Upper lobe of right lung (tissue), 1 donor: ENCODE data around the gene NR4A3. TPM values are rescaled to one million over a fixed set of nuclear protein-coding genes. Genes with fewer than 3 reads are reported as not detected.
A peak's percentile ranks its signal among the peaks of the same experiment; 100 is the strongest.

Source experiments
- ATAC-seq: fragments of 200-7000 bp; cut with Tn5 transposase; one replicate; pipeline ENCODE4 v1.9.1; 2020; ENCODE audit warnings: mild to moderate bottlenecking, moderate library complexity
- DNase-seq: peaks from one replicate; pipeline ENCODE4 v3.0.0-alpha.2; 2020
- H3K27ac ChIP-seq: fragments of 200-600 bp; one replicate; pipeline ENCODE4 v1.8.0; 2022
- H3K27me3 ChIP-seq: fragments of 200-600 bp; one replicate; pipeline ENCODE4 v1.8.0; 2022; ENCODE audit warnings: mild to moderate bottlenecking
- H3K36me3 ChIP-seq: fragments of 200-600 bp; one replicate; pipeline ENCODE4 v1.8.0; 2022
- H3K4me1 ChIP-seq: fragments of 200-600 bp; one replicate; pipeline ENCODE4 v1.8.0; 2022
- H3K4me3 ChIP-seq: fragments of 200-600 bp; one replicate; pipeline ENCODE4 v1.8.0; 2022; ENCODE audit warnings: mild to moderate bottlenecking
- H3K9me3 ChIP-seq: fragments of 200-600 bp; one replicate; pipeline ENCODE4 v1.8.0; 2022
- intact Hi-C: fragments of 100-400 bp; cut with DNase I; formaldehyde crosslinking; loops from one replicate; pipeline ENCODE4 v1.11.0; 2022
- total RNA-seq: library from RNA; stranded (reverse); fragmentation: NEBNext Ultra II Directional; extraction: Animal tissue kit (Norgen Biotek cat#: 25700); gene quantifications from one replicate; pipeline ENCODE4 v1.2.1, GENCODE V29; 2021
- TF ChIP-seq, protein P1 (sequence below): fragments of 200-600 bp; IDR thresholded peaks from one replicate; pipeline ENCODE4 v1.8.0; 2022; ENCODE audit warnings: antibody characterized with exemption
- donor health status: DM: no; HTN: yes; CAD: no; lungs with severe emphysema.

NR4A3 gene
- total RNA-seq, 1 donor from 2014 or later: 3.8 TPM

DNA sequence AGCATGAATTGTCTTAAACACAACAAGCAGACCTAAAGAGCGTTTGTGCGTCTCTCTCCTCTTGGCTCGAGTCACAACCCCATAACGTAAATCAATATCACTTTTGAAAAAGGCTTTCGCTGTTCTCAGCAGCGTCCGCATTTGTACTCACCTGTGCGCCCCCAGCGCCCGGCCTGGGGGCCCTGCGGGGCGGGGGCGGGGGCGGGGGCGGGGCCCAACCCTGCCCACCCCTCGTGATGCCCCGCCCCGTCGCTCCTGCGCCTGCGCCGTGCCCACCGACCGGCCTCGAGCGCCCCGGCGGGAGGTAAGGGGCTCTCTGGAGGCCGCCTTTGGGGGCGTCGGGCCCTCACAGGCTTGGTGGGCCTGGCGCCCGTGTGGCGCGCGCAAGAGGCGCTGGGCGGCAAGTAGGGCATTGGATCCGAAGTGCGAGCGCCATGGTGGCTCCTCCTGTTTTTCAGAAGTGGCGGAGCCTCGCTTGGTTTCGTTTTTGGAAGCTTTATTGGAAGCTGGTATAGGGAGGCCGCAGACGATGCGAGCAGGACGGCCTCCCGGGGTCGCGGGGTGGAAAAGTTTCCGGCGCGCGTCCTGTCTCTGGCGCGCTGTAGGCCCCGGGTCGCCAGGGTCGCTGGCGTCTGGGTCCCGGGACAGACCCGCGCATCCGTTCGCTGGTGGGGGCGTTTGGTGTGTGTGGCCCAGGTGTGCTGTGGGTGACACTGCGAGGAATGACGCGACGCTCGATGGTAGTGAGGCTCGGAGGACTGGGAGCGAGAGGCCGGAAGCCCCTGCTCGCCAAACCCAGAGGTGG is 84.9 kb downstream of the NR4A3 start, which contains the start of gene STX17:
Gene STX17 (plus strand): TSS at position 252 of the 805 bp plus-strand sequence. CDS start 8,586 bp downstream, outside the sequence.
- H3K4me3 ChIP-seq: peak within 1 kb of the TSS; percentile 73
- intact Hi-C loops: no loop called here
- H3K27ac ChIP-seq: peak within 1 kb of the TSS; percentile 99
- peaks cover 6% of the 10 kb centered on the region for H3K4me1 ChIP-seq
- DNase-seq (peak; percentile 91), ATAC-seq (peak; percentile 97)
- no peaks in the 10 kb centered on the region for H3K27me3 ChIP-seq
- H3K36me3 ChIP-seq: no peaks in the 10 kb centered on the region
- H3K9me3 ChIP-seq: no peaks in the 10 kb centered on the region
- TF ChIP-seq, protein P1, sequence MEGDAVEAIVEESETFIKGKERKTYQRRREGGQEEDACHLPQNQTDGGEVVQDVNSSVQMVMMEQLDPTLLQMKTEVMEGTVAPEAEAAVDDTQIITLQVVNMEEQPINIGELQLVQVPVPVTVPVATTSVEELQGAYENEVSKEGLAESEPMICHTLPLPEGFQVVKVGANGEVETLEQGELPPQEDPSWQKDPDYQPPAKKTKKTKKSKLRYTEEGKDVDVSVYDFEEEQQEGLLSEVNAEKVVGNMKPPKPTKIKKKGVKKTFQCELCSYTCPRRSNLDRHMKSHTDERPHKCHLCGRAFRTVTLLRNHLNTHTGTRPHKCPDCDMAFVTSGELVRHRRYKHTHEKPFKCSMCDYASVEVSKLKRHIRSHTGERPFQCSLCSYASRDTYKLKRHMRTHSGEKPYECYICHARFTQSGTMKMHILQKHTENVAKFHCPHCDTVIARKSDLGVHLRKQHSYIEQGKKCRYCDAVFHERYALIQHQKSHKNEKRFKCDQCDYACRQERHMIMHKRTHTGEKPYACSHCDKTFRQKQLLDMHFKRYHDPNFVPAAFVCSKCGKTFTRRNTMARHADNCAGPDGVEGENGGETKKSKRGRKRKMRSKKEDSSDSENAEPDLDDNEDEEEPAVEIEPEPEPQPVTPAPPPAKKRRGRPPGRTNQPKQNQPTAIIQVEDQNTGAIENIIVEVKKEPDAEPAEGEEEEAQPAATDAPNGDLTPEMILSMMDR: no peak

DNA sequence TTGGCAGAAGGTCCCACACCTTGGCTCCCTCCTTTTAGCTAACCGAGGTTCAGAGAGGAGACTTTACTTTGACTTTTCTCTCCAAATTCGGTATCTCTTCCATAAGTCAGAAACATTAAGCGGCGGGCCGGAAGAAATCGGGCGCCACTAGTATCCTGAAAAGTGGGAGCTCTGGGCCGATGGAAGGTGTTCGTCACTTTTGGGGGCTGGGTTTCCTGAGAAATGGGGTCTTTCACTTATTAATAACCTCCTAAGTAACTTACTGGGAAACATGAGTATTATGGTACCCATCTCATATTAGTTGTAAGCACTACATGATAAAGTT is 85.5 kb downstream of the NR4A3 start:
- TF ChIP-seq, protein P1: no peak
- Histone ChIP-seq H3K27me3 (no peaks in the 10 kb centered on the region), H3K27ac (peak overlapping the region; percentile 99), H3K4me1 (peaks cover 6% of the 10 kb centered on the region), H3K9me3 (no peaks in the 10 kb centered on the region), H3K4me3 (peak overlapping the region; percentile 73), H3K36me3 (no peaks in the 10 kb centered on the region)
- intact Hi-C loops: no loop called here
- ATAC-seq (no peak), DNase-seq (no peak)

DNA sequence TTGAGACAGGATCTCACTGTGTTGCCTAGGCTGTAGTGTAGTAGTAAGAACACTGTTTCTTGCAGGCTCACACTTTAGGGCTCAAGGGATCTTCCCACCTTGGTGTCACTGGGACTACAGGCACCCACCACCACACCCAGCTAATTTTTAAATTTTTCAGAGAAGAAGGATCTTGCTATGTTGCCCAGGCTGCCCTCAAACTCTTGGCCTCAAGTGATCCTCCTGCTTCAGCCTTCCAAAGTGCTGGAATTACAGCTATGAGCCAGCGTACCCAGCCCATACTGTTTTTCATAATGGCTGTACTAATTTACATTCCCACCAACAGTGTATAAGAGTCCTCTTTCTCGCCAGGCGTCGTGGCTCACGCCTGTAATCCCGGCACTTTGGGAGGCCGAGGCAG is 89.9 kb downstream of the NR4A3 start:
- TF ChIP-seq, protein P1: no peak
- no peaks in the 10 kb centered on the region for H3K27me3 ChIP-seq
- no peaks in the 10 kb centered on the region for H3K9me3 ChIP-seq
- no peak overlapping the region for H3K27ac ChIP-seq
- H3K4me3 ChIP-seq: no peak overlapping the region
- H3K36me3 ChIP-seq: peaks cover 23% of the 10 kb centered on the region
- intact Hi-C loops: no loop called here
- H3K4me1 ChIP-seq: peaks cover 6% of the 10 kb centered on the region
- DNase-seq (no peak), ATAC-seq (no peak)

Other genes with a start within 250 kb of the NR4A3 start
- gene STX17, start 84.8 kb downstream of the NR4A3 start, total RNA-seq: 42.6 TPM